ENCODE measurements around the gene PXMP4.

Gene PXMP4

DNA sequence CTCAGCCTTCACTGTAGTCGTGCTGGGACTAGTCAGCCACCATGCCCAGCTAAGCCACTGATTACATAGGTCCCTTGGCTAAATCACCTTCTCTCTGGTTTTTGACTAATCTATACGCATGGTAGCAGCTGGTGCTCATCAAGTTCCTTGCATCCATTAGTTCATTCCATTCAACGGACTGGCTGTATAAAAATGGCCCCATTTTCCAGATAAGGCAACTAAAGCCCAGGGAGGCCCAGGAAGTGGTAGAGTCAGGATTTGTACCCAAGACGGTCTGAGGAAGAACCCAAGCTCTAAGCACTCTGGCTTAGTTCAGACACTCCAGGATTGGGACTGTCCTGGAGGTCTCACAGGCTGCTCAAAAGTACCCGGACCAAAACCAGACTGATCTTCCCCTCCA is 38.8 kb downstream of the PXMP4 start:
- DNase-seq, result no peak

DNA sequence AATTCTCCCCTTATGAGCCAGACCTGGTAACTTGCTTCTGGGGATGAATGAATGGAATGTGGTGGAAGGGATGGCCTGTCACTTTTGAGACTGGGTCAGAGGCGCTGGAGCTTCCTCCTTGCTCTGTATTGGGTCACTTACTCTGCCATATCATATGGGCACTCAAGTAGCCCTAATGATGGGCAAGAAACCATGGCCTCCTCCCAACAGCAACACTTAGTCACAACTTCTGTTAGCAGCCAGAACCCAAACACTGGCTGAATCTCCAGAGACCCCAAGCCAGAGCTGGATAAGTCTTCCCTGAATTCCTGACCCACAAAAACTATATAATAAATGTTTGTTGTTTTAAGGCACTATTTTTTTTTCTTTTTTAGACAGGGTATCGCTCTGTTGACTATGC is 39.4 kb downstream of the PXMP4 start:
- no peak for DNase-seq

DNA sequence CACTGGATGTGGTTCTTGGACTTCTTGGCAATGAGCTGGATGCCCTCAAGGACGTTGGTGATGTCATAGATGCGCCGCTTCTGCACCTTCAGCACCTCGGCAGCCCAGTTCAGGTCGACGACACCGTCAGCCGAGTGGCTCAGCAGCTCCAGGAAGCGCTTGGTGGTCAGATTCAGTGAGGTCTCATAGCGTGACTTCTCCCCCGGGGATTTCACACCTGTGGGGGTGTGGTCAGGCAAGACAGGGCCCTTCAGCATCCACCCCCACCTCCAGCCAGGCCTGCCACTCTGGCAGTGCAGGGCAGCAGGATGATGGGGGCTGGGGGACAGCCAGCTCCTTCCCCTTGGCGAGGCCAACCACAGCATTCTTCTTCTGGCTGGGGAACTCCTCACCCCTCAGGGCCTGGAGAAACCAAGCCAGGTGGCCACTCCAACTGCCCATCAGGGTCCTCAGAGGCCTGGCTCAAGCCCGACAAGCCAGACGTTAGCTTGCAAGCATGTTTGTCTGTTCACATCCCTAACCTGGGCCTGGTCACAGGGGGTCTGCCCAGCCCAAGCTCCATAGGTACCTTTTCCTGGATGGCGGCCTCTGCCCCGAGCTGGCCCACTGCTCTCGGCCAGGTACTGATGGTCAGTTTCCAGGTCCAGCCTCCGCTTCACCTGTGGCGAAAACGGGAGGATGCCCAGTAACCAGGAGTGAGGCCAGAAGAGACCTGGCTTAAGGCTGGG is 40.2 kb downstream of the PXMP4 start:
- no peak for DNase-seq

DNA sequence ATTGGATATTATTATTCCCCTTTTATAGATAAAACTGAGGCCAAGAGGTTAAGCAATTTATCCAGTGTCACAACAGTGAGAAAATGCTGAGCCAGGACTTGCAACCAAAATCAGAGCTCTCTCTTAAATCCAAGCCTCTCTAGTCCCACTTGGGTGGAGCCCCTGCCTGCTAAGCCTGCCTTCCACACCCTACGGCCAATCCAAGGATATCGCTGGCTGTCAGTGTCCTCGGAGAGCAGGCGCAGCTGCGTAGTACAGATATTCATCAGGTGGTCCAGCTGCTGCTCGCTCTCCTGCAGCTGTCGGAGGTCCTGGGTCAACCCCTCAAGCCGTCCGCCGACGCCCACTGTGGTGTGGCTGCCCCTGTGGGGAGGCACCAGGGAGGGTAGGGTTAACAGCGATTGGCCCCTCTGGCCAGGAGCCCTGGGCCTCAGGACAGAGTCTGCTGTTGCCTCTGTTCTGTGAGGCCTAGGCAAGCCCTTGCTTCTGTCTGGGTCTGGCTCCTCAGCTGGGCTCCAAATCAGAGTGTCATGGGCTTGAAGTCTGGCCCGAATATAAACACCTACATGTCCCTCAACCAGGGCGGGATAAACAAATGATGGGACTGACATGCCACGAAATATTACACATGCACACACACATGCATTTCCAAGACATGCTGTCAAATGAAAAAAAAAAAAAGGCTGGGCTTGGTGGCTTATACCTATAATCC is 42.0 kb downstream of the PXMP4 start:
- DNase-seq, result no peak

DNA sequence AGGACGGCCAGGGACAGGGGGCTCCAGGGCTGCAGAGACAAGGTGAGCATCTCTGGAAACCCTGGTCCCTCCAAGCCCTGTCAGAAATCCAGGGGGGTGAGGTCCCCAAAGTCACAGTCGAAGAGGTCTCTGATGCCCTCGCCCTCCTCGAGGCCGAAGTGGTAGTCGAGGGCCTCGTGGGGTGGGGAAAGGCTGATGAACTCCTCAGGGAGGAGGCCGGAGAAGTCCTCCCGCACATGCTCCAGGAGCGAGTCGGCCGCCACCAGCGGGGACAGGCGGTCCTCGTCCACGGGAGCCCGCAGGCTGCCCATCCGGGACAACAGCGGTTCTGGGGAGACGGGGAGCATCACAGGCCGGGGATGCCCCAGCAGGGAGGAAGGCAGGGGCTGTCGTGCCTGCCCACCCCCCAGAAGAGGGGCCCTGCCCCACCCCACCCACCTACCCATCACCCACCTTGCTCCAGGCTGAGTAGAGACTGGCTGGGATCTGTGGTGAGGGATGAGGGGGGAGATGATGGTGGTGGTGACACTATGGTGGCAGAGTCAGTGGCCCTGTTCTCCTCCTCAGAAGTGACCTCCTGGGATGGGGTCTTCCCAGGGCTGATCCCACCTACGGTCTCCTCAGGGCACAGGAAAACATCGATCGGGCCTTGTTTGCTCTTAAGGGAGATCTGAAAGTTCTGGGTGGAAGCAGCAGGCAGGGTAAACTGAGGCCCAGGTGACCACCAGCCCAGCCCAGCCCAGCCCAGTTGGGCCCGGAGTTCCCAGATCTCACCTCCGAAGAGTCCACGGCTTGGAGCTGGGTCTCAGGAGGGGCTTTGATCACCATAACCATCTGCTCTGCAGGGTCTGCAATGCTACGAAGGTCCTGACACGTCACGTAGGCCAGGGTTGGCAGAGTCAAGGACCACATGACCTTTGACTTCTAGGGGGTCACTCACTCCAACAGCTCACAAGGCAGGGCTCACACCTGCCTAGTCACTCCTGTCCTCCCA is 43.2 kb downstream of the PXMP4 start:
- no peak for DNase-seq

DNA sequence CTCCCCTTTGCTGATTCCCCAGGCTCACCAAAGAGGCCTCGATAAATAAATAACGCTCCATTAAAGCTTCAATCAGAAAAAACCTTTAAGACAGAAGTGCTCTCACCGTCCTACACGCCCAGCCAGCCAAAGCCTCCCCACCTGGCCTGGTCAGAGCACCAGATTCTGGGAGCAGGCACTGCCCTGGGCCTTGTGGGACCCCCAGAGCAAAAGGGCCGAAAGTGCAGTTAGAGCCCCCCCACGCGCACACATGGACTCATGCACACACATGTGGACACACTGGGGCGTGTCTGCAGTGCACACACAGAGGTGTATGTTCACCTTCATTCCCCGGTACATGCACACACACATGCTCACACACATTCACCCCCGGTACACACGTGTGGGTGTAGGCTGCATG is 44.0 kb downstream of the PXMP4 start:
- DNase-seq, result no peak

DNA sequence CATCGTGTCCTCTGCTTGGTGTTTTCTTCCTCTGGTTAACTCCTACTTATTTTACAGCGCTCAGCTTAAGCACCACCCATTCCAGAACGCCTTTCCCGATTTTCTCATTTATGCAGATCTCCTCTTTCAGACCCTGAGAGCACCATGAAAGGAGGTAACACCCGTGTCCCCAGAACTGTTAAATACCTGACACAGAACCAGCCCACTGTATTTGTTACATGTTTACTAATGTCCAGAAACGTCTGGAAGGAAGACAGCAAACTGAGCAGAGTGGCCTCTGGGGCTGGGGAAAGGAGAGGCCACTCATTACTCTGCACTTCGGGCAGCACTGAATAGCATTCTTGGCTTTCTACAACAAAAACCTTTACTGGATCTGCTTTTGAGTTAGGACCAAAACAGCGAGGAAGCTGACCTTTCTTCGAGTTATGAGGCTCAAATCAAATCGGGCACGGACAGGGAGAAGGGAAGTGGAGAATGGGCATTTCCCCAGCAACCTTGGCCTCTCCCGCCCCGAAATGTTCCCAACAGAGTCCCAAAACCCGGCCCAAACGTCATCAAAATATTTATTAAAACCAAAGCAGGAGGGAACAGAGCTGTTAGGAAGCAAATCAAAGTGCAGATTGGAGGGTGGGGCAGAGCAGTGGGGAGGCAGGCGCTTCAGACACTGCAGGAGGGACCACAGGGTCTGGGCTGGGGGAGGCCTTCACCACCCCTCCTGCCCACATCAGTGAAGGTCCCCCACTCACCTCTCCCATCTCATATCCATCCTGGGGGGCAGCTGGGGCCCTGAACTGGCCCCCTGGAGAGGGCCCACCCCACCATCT is 44.8 kb downstream of the PXMP4 start:
- no peak for DNase-seq

DNA sequence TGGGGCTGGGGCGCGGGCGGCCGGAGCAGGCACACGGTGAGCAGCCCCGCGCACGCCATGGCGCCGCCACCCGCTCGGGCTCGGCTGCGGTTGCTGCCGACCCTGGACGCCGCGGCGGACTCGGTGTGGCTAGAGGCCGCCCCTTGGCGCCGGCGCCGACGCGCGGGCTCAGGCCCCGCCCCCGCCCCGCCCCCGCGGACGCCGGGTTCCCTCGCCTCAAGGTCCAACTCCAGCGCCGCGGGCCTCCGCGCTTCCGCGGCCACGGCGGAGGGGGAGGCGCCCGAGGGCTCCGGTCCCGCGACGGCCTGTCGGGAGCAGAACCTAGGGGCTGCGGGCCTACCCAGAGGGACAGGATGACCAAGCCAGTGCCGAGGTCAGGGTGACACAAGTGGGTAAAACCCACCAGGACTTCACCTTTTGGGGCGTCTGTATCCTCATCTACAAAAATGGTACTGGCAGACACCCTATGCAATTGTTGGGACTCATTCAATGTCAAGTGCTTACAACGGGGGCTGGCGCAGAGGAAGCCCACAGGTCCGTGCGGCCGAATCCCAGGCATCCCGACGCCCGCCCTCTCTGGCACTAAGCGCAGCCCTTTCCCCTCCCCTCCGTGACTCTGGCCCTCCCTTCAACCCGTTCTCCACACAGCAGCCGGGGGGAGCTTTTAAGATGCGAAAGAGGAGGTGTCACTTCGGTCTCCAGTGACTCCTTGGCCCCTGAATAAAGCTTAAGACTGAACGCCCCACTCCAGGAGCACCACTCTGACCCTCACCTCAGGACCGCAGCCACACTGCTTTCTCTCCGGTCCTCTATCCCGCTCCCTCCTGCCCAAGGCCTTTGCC is 45.6 kb downstream of the PXMP4 start, which contains the start of gene NECAB3:
TSS of gene NECAB3 (minus strand) at position 135 of the 842 bp plus-strand sequence. CDS start at position 59, 76 bp downstream.
- DNase-seq, result peak; percentile 88

DNA sequence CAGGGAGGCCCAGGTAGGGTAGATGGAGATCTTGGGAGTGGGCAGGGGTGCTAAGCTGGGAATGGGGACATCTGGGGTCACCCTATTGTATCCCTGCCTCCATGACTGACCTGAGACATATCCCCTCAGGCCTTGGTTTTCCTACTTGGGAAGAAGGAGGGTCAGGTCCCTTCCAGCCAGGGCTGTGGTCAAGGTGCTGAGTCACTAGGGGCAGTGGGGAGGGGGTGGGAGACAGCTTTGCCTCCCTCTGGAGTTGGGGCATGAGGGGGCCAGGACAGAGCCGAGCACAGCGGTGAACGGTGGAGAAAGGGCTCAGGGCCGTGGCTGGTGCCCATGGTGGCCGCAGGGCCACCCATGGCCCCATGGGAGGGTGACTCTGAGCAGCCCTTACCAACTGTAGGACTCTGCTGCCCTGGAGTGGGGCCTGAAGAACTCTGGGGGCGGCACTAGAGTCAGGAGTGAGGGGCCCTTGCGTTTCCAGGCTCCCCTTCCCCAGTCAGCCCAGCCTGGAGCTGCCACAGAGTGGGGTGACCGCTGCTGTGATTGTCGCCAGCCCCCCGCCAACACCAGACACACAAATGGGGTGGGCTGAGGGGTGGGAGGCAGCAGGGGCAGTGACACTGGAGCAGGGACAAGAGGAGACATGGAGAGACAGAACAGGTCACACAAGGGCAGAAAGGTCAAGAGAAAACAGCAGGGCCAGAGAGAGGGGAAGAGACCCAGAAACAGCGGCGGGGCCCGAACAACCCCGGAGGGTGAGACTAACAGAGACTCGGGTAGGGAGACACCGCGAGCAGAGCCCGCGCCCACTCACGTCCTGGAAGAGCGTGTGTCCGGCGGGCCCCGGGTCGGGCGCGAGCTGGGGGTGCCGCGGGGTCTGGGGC is 46.5 kb downstream of the PXMP4 start:
- peak; percentile 28 for DNase-seq

DNA sequence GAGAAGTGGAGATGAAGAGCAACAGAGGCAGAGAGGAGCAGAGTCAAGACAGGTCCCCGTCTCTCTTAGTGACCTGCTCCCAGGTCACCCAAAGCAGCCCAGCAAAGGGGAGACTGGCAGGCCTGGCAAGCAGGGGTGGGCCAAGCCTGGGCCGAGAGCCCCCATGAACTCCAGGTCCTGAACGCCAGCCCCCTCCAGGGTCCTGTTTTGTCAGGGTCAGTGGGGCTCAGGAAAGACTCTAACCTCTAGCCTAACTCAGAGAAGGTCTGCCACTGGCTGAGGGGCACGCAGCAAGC is 47.0 kb downstream of the PXMP4 start:
- DNase-seq, result no peak

DNA sequence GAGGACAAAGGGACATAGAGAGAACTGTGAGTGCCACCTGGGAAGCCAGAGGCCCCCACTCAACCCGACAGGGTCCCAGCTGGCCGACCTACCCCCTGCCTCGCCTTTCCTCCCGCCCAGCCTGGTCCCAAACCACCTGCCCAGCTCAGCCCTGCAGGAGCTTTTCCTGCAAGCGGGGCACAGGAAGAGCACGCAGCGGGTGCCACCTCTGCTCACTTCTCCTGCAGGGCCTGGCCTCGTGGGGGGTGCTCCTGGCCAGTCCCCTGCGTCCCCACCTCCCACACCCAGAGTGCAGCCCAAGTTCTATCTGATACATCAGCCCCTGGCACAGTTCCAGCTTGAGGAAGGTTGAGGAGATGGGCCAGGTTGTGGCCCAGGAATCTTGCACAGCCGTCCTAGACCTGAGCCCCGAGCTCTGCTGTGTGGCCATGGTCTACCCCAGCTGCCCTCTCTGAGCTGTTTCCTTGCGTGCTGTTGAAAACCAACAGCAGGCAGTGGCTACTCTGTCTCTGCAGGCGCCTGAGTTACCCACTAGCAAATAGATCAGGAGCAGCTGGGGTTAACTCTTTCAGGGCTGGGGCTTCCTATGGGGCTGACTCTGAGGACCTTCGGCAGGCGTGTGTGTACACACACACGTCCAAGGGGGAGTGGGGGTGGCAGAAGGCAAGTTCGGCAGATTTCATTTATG is 47.5 kb downstream of the PXMP4 start:
- peak; percentile 11 for DNase-seq

DNA sequence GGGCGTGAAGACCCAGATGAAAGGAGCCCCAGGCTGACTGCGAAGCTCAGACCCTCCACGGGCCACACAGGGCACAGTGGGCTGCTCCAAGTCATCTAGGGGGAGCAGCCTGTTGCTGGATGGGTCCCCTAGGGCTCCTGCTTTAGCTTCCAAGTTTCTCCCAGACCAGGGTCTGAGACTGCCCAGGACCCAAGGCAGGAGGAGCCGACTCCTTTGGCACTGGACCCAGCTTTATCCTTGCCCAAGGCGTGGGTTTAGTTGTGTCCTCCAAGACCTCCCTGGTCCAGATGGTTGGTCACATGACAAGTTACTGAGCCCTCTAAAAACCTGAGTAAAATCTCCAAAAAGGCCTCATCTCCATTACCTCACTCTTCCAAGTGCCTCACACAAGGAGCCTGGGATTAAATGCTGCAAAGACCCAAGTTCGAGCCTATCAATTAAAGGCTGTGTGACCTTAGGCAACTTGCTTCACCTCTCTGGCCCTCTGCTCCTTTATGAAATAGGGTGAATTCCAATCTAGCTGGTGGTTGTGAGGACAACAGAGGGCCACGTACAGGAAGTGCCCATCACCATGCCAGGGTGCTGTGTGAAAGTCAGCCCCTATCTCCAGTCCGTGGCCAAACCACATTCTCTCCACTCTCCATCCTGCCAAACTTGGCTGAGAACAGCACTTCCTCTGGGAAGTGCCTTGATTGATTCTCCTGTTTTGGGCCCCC is 48.4 kb downstream of the PXMP4 start:
- DNase-seq, result no peak

DNA sequence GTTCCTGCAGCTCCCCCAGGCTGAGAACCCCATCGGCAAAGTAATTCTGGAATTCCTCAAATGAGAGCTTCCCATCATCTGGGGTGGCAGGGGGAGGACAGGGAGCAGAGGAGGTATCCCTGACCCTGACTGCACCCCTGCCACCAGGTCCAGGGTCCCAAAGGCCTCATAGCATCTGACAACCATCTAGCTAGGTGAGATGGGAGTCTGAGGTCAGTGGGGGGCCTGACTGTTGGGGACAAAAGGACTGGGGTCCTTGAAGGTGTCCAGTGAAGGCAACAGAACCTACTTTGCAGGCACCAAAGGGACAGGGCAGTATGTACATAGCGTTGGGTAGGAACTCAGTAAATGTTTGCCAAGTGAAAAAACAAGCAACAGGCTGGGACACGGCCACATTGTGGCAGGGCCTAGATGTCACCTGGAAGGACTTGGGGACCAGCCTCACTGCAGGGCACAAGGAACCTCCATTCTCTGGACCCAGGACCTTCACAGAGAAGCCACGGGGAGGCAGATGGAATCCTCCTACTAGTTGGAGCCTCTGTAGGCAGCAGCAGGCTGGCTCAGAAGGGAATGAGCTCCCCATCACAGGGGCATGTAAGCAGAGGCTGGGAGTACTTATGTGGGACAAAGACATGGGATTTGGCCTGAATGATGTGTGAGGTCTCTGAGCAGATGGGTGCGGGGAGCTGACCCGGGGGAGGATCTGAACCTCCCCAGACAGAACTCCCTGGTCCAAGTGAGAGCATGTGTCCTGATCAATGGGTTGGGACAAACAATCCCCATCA is 49.2 kb downstream of the PXMP4 start:
- DNase-seq, result no peak

DNA sequence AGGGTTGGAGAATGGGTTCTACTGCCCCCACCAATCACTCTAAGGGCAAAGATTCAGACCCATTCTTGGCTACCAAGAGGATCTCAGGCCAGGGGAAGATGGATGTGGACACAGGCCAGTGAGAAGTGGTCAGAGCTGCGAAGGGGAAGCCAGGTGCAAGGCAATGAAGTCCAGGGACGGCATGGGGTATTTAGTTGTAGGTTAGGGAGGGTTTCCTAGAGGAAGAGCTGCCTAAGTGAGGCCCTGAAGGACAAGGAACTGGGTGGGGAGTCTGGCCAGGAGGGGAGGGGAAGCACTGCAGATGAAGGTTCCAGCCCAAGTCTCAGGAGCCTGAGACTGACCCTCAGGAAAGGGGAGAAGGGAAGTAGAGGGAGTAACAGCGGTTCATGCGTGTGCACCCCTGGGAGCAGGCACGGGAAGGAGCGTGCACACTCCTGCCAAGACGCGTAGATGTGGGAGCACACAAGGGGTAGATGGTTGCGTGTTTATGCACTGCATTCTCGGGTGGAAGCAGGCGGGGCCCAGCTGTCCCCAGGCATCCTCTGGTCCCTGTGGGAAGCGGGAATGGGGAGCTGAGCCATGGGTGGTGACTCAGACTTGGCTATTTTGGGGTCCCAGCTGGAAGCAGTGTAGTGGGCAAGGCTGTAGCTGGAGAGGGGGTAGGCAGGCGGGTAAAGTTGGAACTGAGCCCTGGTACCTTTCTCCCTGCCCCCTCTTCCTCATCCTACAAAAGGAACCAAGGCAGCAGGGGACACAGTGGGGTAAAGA is 50.1 kb downstream of the PXMP4 start:
- no peak for DNase-seq

DNA sequence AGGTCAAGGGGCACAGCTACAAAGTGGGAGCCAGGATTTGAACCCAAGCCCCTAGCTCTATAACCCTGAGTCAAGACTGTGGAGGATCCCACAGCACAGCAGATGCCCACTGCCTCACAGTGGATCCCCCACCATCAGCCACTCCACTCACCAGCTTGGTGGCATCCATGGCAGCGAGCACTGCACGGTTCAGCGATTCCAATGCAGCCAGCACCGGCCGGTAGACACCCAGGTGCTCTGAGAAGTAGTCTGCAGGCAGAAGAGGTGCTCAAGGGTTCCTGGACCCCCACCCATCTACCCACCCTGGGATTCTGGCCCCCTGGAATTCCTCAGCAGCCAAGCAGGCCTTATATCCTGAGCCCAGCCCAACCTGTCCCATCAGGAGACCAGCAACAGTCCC is 50.9 kb downstream of the PXMP4 start:
- no peak for DNase-seq

DNA sequence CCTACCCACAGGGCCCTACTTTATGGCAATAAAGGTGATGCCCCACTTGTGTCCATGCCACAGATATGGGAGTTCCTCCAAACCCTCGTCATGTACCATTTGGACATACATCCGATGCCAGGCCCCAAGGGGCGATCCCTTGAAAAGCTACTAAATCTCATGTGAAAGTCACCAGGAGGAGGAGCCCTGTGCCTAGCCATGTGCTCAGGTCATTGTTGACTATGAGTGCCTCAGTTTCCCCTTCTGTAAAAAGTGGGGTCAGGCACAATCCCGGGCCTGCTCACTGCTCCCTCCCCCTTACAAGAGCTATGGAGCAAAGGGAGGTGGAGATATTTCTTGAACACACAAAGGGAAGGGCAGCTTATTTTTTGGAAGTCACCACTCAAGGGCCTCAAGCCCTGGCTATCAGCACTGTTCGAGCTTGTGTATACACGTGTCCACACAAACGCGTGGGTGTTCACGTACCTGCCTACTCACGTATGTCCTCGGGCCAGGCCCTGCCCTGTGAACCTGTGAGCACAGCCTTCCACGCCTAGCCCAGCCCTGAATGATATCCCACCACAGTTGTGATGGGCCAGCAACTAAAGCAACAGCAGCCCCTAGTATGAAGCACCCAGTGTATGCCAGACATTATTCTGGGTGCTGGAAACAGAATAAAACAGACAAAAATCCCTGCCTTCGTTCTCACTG is 51.5 kb downstream of the PXMP4 start:
- DNase-seq, result no peak

Measured in OCI-M1 (cell line).